HUES48 (cell line): ENCODE data around the gene UTS2.

Source experiments
- H3K27ac ChIP-seq: one replicate; pipeline ENCODE4 v1.7.0; 2013; ENCODE audit warnings: low read depth, low read length, inconsistent platforms
- H3K27me3 ChIP-seq: 2 replicates; pipeline ENCODE4 v1.6.1; 2013; ENCODE audit warnings: mild to moderate bottlenecking, low read length; ENCODE audit not compliant: control insufficient read depth, insufficient read depth
- H3K36me3 ChIP-seq: 2 replicates; pipeline ENCODE4 v1.6.1; 2013; ENCODE audit warnings: low read length; ENCODE audit not compliant: control insufficient read depth, insufficient read depth
- H3K4me1 ChIP-seq: 2 replicates; pipeline ENCODE4 v1.6.1; 2013; ENCODE audit warnings: mild to moderate bottlenecking, low read length; ENCODE audit not compliant: control insufficient read depth, insufficient read depth
- H3K4me3 ChIP-seq: 2 replicates; pipeline ENCODE4 v1.5.1; 2013; ENCODE audit warnings: mild to moderate bottlenecking, low read depth, low read length
- H3K9ac ChIP-seq: 2 replicates; pipeline ENCODE4 v1.6.1; 2013; ENCODE audit warnings: mild to moderate bottlenecking, low read depth, low read length, moderate library complexity
- H3K9me3 ChIP-seq: 2 replicates; pipeline ENCODE4 v1.6.1; 2013; ENCODE audit warnings: low read length; ENCODE audit not compliant: control insufficient read depth, insufficient read depth

UTS2 gene

GRCh38 chr1:7861452-7861851, 8.6 kb upstream of the UTS2 start:
- Histone ChIP-seq H3K36me3 (no peaks in the 10 kb centered on the region), H3K4me1 (no peaks in the 10 kb centered on the region), H3K27ac (no peak overlapping the region), H3K4me3 (no peak overlapping the region), H3K27me3 (no peaks in the 10 kb centered on the region), H3K9ac (no peak overlapping the region), H3K9me3 (no peaks in the 10 kb centered on the region)

GRCh38 chr1:7860130-7860529, 7.3 kb upstream of the UTS2 start:
- Histone ChIP-seq H3K9ac (no peak overlapping the region), H3K9me3 (no peaks in the 10 kb centered on the region), H3K36me3 (no peaks in the 10 kb centered on the region), H3K4me1 (no peaks in the 10 kb centered on the region), H3K4me3 (no peak overlapping the region), H3K27ac (no peak overlapping the region), H3K27me3 (no peaks in the 10 kb centered on the region)

- Histone ChIP-seq H3K4me3 (no peak overlapping the region), H3K4me1 (no peaks in the 10 kb centered on the region), H3K27me3 (no peaks in the 10 kb centered on the region), H3K9ac (no peak overlapping the region), H3K36me3 (no peaks in the 10 kb centered on the region), H3K27ac (no peak overlapping the region), H3K9me3 (no peaks in the 10 kb centered on the region)
These were observed 6.5 kb upstream of the UTS2 start for GRCh38 chr1:7859406-7859805.

GRCh38 chr1:7857985-7858384, 5.1 kb upstream of the UTS2 start:
- no peaks in the 10 kb centered on the region for H3K36me3 ChIP-seq
- H3K27ac ChIP-seq, result no peak overlapping the region
- H3K27me3 ChIP-seq, result no peaks in the 10 kb centered on the region
- no peak overlapping the region for H3K9ac ChIP-seq
- H3K4me3 ChIP-seq, result no peak overlapping the region
- H3K4me1 ChIP-seq, result peaks cover 3% of the 10 kb centered on the region; the same call in 1 of the 2 replicates
- no peaks in the 10 kb centered on the region for H3K9me3 ChIP-seq

DNA sequence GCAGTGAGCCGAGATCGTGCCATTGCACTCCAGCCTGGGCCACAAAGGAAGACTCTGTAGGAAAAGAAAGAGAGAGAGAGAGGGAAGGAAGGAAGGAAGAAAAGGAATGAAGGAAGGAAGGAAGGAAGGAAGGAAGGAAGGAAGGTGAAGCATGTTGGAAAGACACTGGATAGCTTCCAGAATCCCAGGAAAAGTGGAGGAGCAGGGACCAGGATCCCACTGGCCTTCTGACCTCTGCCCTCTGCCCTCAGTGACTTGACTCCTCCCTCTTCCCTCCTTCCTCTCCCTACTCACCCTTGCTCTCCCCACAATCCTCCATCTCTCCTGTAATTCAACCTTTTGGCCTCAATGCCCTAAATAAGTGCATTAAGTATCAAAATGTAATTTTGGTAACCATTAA, 4.1 kb upstream of the UTS2 start:
- Histone ChIP-seq H3K9ac (no peak overlapping the region), H3K36me3 (no peaks in the 10 kb centered on the region), H3K9me3 (no peaks in the 10 kb centered on the region), H3K27ac (no peak overlapping the region), H3K27me3 (no peaks in the 10 kb centered on the region), H3K4me1 (peaks cover 9% of the 10 kb centered on the region; the same call in 1 of the 2 replicates), H3K4me3 (no peak overlapping the region)

GRCh38 chr1:7856345-7856744, 3.5 kb upstream of the UTS2 start:
- no peak overlapping the region for H3K9ac ChIP-seq
- no peak overlapping the region for H3K27ac ChIP-seq
- no peaks in the 10 kb centered on the region for H3K27me3 ChIP-seq
- H3K4me3 ChIP-seq, result no peak overlapping the region
- H3K9me3 ChIP-seq, result no peaks in the 10 kb centered on the region
- peaks cover 9% of the 10 kb centered on the region; the same call in 1 of the 2 replicates for H3K4me1 ChIP-seq
- H3K36me3 ChIP-seq, result no peaks in the 10 kb centered on the region

- H3K9me3 ChIP-seq, result no peaks in the 10 kb centered on the region
- H3K4me1 ChIP-seq, result peaks cover 9% of the 10 kb centered on the region; the same call in 1 of the 2 replicates
- H3K36me3 ChIP-seq, result no peaks in the 10 kb centered on the region
- H3K27ac ChIP-seq, result no peak overlapping the region
- H3K9ac ChIP-seq, result no peak overlapping the region
- no peak overlapping the region for H3K4me3 ChIP-seq
- no peaks in the 10 kb centered on the region for H3K27me3 ChIP-seq
These were observed 790 bp upstream of the UTS2 start for GRCh38 chr1:7853684-7854026.

GRCh38 chr1:7850786-7851185, 2.1 kb downstream of the UTS2 start:
- H3K27me3 ChIP-seq, result no peaks in the 10 kb centered on the region
- no peak overlapping the region for H3K27ac ChIP-seq
- no peak overlapping the region for H3K9ac ChIP-seq
- H3K36me3 ChIP-seq, result no peaks in the 10 kb centered on the region
- no peak overlapping the region for H3K4me3 ChIP-seq
- no peaks in the 10 kb centered on the region for H3K9me3 ChIP-seq
- H3K4me1 ChIP-seq, result peaks cover 9% of the 10 kb centered on the region; the same call in 1 of the 2 replicates

DNA sequence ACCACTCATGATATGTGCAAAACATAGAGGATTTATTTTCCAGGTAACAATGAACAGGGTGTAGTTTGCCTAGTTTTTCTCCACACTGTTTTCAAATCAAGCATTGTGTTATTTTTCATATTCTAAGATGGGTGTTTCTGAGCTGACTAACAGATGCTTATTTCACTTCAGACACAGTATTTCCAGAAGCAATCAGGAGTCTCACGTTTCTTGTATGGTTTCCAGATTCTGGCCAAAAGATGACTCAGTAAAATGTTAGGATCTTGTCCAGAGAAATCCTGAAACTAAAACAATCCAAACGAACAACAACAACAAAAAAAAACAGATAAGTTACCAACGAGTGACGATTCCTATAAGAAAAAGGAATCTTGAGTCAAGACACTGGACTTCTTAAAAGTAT, 5.3 kb downstream of the UTS2 start:
- Histone ChIP-seq H3K4me1 (peaks cover 2% of the 10 kb centered on the region; the same call in 1 of the 2 replicates), H3K36me3 (no peaks in the 10 kb centered on the region), H3K27ac (no peak overlapping the region), H3K9me3 (no peaks in the 10 kb centered on the region), H3K9ac (no peak overlapping the region), H3K4me3 (no peak overlapping the region), H3K27me3 (no peaks in the 10 kb centered on the region)

- H3K27me3 ChIP-seq, result no peaks in the 10 kb centered on the region
These were observed 6.2 kb downstream of the UTS2 start for GRCh38 chr1:7846656-7847055.

GRCh38 chr1:7845761-7846160, 7.1 kb downstream of the UTS2 start:
- H3K36me3 ChIP-seq, result no peaks in the 10 kb centered on the region
- H3K27me3 ChIP-seq, result no peaks in the 10 kb centered on the region
- no peak overlapping the region for H3K9ac ChIP-seq
- no peak overlapping the region for H3K27ac ChIP-seq
- H3K4me1 ChIP-seq, result no peaks in the 10 kb centered on the region
- no peaks in the 10 kb centered on the region for H3K9me3 ChIP-seq
- no peak overlapping the region for H3K4me3 ChIP-seq

More at GRCh38 chr1:7846656-7847055, 6.2 kb downstream of the UTS2 start:
- Histone ChIP-seq H3K4me1 (no peaks in the 10 kb centered on the region), H3K9ac (no peak overlapping the region), H3K36me3 (no peaks in the 10 kb centered on the region), H3K27ac (no peak overlapping the region), H3K4me3 (no peak overlapping the region), H3K9me3 (no peaks in the 10 kb centered on the region)

- Histone ChIP-seq H3K9ac (no peak overlapping the region), H3K27ac (no peak overlapping the region), H3K36me3 (peaks cover 8% of the 10 kb centered on the region; the same call in 1 of the 2 replicates), H3K9me3 (peaks cover 11% of the 10 kb centered on the region; the same call in 1 of the 2 replicates), H3K27me3 (no peaks in the 10 kb centered on the region), H3K4me1 (no peaks in the 10 kb centered on the region), H3K4me3 (no peak overlapping the region)
These were observed 10.3 kb downstream of the UTS2 start for GRCh38 chr1:7842517-7842916.
